Right ventricle myocardium inferior (tissue), 1 donor: ENCODE data around the gene SEMA4A. TPM values are rescaled to one million over a fixed set of nuclear protein-coding genes. Genes with fewer than 3 reads are reported as not detected.
A peak's percentile ranks its signal among the peaks of the same experiment; 100 is the strongest.
"Not testable (repeated sequence)": the region's sequence is repeated elsewhere in the genome, so short reads cannot be mapped to it uniquely, and the experiment has no call there.

ENCODE experiments used
- ATAC-seq: fragments of 200-7000 bp; cut with Tn5 transposase; one replicate; pipeline ENCODE4 v1.9.1; 2020; ENCODE audit warnings: mild to moderate bottlenecking, moderate library complexity
- DNase-seq: peaks from one replicate; pipeline ENCODE4 v3.0.0; 2021; ENCODE audit errors: missing footprints
- intact Hi-C: fragments of 100-400 bp; cut with DNase I; formaldehyde crosslinking; loops from one replicate; pipeline ENCODE4 v1.11.0; 2022
- long read RNA-seq: library from polyadenylated mRNA; unstranded; transcript quantifications from one replicate; pipeline ENCODE4 v2.0.0, GENCODE V29; 2021
- total RNA-seq: library from RNA; stranded (reverse); fragmentation: NEBNext Ultra II Directional; extraction: Animal tissue kit (Norgen Biotek cat#: 25700); gene quantifications from one replicate; pipeline ENCODE4 v1.2.1, GENCODE V29; 2021
- donor health status: DM: no; HTN: yes; CAD: no; lungs with severe emphysema.

SEMA4A gene
- 2.2 TPM for total RNA-seq
- long read RNA-seq = 0 reads

DNA sequence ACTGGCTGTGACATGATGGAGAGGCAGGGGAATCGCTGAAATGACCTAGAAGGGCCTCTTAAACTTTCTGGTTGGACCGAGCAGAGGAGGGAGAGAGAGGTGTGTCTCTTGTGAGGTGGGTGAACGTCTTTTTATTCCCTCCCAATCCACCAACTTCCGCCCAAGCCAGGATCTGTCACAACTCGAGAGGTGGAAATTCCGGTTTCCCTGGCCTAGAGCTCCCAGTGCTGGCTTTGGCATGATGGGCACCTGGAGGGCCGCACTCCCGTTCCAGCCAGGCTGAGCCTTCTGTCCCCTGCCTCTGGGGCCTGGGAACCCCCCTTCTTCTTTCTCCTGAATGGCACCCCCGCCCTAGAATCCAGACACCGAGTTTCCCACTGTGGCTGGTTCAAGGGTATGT, at the start of gene SEMA4A:
Gene SEMA4A (plus strand): TSS at position 224 of the 400 bp plus-strand sequence. CDS start 994 bp downstream, outside the sequence.
- no peak for ATAC-seq
- intact Hi-C loops = no loop called here
- no peak for DNase-seq

DNA sequence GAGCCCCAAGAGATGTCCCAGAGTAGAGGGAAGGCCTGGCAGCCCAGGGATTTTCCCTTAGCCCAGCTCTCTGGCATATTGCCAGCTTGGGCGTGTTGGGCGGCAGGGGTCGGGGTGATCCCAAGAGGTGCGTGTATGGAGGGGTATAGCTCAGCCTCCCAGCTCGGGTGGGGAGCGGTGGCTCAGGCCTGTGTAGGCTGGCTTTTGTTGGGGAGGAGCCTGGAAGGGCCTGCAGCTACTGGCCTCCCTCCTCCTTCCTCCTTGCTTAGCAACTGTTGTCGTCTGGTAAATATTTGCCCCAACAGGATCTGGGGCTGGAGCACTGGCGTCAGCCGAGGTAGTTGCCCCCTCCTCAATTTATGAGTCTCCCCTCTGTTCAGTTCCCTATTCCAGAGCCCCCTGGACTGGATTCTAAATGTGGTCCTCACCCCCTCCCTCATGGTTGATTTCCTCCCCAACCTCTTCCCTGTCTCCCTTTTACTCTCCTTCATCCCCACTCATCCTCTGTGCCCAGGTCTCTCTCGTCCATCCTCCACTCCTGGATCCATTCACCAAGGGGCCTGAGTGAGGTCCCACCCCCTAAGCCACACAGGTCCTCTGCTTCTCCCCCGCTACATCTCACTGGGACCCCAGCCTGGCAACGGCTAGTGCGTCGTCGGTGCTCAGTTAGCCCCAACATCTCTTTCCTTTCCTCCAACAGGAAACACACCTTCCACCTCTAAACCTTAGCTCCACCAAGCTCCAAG, 49.1 kb upstream of the SEMA4A start:
- ATAC-seq = peak; percentile 66
- peak; percentile 88 for DNase-seq
- intact Hi-C loops = no loop called here

DNA sequence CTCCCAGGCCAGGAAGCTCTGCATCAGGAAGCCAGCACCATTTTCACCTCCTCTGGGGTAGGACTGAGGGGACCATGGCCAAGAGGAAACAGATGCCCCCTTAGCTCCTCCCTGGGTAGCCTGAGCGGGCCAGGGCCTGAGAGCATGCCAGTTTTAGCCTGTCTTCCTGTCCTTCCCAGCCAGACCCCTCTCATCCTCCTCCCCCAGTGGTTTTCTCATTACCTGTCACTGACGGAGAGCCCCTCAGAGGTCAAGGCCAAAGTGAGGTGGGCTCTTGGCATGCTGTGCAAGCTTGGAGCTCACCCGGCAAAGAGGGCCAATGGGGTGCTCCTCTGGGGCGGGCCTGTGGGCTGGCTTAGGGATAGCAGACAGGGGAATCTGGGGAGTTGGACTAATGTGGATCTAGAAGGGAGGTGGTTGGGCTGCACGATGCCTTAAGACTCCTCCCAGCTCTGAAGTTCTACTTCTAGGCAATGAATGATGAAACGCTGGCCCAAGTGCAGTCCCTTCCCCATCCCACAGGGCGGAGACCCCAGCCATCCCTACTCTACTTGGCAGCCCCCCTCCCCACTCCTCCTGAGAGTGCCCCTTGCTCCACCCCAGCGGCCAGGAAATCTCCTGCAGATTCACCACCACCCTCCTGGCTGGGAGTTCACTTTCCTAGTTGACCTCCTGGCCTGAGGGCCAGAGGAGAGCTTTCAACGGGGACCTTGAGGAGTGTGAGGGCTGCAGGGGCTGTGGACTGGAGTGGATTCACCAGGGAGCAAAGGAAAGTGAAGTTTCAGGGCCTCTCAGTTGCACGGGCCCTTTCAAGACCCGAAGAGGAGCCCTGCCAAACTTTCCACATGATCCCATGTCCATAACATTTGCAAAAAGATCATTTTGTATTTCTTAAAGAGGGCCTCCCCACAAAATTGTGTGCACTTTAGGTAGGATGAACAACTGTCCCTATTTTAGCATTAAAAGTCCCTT, 48.2 kb upstream of the SEMA4A start:
- intact Hi-C loops = no loop called here
- DNase-seq (no peak), ATAC-seq (no peak)

DNA sequence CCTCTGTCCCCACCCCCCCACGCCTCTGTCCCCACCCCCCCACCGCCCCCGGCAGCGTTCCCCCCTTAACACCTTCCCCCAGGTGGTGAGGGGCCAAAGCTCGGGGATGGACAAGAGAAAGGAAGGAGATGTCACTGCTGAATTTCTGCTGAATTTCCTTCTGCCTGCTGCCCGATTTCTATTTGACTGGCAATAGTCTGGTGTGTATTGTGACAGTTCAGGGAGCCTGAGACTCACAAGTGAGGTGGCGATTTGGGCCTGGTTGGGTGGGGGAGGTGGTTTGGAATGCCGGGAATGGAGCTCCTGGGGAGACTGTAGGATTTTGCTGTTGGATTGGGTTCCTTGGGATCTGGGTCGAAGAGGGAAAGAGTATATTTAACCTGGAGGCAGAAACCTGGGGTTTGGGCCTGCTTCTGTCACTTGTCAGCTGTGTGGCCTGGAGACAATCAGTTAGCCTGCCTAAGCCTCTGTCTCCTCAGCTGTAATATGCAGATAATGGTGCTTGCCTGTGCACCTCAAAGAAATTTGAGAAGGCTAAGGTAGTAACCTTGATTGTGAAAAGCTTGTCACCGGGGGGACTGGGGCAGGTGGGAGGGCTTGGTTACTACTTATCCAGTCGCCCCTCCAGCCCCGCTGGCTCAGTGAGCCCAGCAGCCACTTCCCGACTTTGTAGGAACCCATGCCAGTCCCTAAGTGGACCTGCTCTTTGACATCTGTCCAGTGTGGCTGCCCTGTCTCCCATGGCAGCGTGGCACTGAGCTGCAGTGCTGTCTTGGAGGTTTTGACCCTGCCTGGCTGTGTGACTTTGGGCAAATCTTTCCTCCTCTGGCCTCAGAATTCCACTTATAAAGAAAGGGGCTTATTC, 46.5 kb upstream of the SEMA4A start:
- peak; percentile 20 for ATAC-seq
- intact Hi-C loops = loop anchor here (1.0 kb wide), 1 partner anchor 17 kb away; no protein-coding TSS in a partner anchor
- no peak for DNase-seq

- intact Hi-C loops = no loop called here
- DNase-seq = no peak
- no peak for ATAC-seq
Observed at GRCh38 chr1:156108057-156108456, 45.3 kb upstream of the SEMA4A start.

DNA sequence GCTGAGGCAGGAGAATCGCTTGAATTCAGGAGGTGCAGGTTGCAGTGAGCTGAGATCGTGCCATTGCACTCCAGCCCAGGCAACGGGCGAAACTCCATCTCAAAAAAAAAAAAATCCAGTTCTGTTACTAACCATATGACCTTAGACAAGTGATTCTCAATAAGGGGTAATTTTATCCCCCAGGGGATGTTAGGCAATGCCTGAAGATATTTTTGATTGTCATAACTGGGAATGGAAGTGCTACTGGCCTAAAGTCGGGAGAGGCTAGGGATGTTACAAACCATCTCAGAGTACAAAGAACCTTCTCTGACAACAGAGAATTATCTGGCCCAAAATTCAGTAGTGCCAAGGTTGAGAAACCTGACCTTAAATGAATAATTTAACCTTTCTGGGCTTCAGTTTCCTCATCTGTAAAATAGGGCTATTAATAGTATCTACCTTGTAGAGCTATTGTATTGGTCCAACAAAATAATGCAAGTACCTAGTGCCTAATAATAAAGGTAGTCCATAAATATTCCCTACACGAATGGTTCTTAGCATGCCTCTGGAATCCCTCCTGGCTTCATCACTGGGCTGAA, 44.6 kb upstream of the SEMA4A start:
- ATAC-seq (no peak), DNase-seq (no peak)
- intact Hi-C loops = no loop called here

DNA sequence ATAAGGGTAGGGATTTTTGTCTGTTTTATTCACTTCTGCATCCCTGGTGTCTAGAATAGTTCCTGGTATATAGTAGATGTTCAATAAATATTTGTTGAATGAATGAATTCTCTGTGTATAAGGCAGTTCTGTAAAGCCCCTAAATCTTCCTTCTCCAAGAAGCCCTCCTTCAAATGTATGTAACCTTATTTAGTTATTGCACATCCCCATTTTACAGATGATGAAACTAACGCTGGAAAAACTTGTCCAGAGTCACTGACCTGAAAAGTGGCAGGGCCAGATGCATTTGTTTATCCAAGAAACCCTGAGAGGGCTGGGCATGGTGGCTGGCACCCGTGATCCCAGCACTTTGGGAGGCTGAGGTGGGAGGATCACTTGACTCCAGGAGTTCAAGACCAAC, 43.1 kb upstream of the SEMA4A start:
- DNase-seq = no peak
- intact Hi-C loops = no loop called here
- ATAC-seq = no peak

- intact Hi-C loops = no loop called here
- ATAC-seq (no peak), DNase-seq (no peak)
Observed at GRCh38 chr1:156111355-156111962, 41.9 kb upstream of the SEMA4A start.

DNA sequence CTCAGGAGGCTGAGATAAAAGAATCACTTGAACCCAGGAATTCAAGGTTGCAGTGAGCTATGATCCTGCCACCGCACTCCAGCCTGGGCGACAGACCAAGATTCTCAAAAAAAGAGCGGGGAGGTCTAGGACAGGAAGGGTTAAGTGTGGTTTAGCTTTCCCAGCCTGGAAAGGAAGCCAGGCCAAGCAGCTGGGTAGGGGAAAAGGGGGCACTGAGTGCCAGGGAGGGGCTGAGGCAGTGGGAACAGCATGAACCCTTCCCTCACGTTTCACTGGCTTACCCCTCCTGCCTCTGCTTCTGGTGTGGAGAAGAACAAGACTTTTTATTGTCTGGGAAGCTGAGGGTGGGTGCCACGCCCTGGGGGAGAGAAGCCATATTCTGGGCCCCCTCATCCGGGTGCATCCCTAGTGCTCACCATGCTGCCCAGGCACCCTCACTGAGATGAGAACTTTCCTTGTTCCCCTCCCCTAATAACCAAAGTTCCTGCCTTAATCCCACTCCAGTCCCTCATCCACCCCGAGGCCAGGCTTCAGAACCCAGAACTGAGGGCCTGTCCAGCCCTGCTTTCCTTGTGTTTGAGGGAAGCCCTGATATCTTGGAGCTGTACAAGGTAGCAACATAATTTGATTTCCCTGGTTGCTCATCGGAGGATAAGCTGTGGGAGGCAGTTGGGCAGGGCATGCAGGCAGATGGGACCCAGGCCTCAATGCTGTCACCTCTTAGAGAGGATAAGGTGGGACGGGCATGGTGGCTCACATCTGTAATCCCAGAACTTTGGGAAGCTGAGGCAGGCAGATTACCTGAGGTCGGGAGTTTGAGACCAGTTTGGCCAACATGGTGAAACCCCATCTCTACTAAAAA, 40.9 kb upstream of the SEMA4A start:
- no peak for DNase-seq

GRCh38 chr1:156113282-156113950, 40.0 kb upstream of the SEMA4A start:
- ATAC-seq (no peak), DNase-seq (no peak)
- intact Hi-C loops = no loop called here

More for the DNA sequence above, 40.9 kb upstream of the SEMA4A start:
- intact Hi-C loops = no loop called here
- ATAC-seq = no peak

GRCh38 chr1:156114101-156114918, 39.1 kb upstream of the SEMA4A start, which contains the start of gene LMNA:
LMNA (plus strand) TSS chr1:156114711; CDS start chr1:156114919, 208 bp downstream.
- peak; percentile 92 for ATAC-seq
- DNase-seq = peak; percentile 94
- intact Hi-C loops = no loop called here

- intact Hi-C loops = loop anchor here (1.0 kb wide), 1 partner anchor 9 kb away; no protein-coding TSS in a partner anchor
- DNase-seq (peak; percentile 83), ATAC-seq (peak; percentile 54)
Observed at GRCh38 chr1:156114919-156115513, 38.4 kb upstream of the SEMA4A start.

- intact Hi-C loops = loop anchor here (1.0 kb wide), 1 partner anchor 9 kb away; no protein-coding TSS in a partner anchor
- DNase-seq = peak; percentile 82
- ATAC-seq = peak; percentile 37
Observed at GRCh38 chr1:156115514-156116374, 37.6 kb upstream of the SEMA4A start.

- ATAC-seq, intact Hi-C loops, DNase-seq: not testable (repeated sequence)
Observed at GRCh38 chr1:156116731-156117130, 36.7 kb upstream of the SEMA4A start.
